ENCODE data around the gene AFF3. TPM values are rescaled to one million over a fixed set of nuclear protein-coding genes. Genes with fewer than 3 reads are reported as not detected.
"Not testable (repeated sequence)": the region's sequence is repeated elsewhere in the genome, so short reads cannot be mapped to it uniquely, and the experiment has no call there.

AFF3 gene
- total and polyA plus RNA-seq, 2 experiments from 2014 or later, result 7.3 to 7.8 TPM

DNA sequence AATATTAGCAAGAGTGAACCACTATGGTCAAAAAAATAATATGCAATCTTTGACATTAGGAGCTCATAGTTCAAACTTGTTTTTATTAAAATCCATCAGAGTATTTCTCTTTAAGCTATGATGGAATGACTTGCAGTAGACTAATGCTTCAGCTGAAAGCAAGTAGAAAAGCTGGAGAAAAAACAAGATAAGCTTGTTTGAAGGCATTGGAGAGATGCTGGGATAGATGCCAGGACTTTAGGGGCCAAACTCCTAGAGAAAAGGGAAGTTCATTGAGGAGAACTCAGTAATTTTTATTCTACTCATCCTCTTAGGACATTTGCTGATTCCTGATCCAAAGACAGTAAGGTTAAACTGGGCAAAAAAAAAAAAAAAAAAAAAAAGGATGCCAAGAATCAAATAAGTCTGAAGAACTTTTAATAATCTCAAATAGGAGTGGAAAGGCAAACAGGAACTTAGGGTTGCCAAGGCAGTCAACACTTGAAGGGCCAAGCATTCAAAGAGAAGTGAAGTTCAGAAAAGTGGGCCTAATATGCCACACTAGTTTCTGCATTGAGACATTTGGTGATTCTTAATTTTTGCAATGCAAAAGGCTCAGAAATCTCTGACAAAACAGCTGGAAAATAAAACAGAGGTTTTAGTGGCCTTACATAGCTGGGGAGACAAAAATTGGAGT is 19.7 kb upstream of the AFF3 start:
- Histone ChIP-seq H3K27ac (no peak overlapping the region), H3K27me3 (no peaks in the 10 kb centered on the region), H3K4me1 (ENCODE audit: insufficient read depth) (no peaks in the 10 kb centered on the region), H3K4me2 (no peak overlapping the region), H3K36me3 (replicated peaks; ENCODE audit: insufficient read depth, low read depth) (no peaks in the 10 kb centered on the region), H2AFZ (no peak overlapping the region), H4K20me1 (ENCODE audit: insufficient read depth, poor library complexity, severe bottlenecking) (no peaks in the 10 kb centered on the region), H3K9me2 (replicated peaks; ENCODE audit: insufficient read depth) (no peaks in the 10 kb centered on the region), H3K9me3 (ENCODE audit: low read depth) (no peaks in the 10 kb centered on the region), H3K79me2 (no peaks in the 10 kb centered on the region), H3K4me3 (no peak overlapping the region)
- DNase-seq (ENCODE audit: low spot score), result no peak
- TF ChIP-seq EZH2phosphoT487 (IDR thresholded peaks at IDR 0.05; ENCODE audit: low read depth, severe bottlenecking, unreplicated experiment) (no peak), EZH2 (IDR thresholded peaks at IDR 0.05; ENCODE audit: borderline replicate concordance) (no peak)
- TF ChIP-seq, protein P1, sequence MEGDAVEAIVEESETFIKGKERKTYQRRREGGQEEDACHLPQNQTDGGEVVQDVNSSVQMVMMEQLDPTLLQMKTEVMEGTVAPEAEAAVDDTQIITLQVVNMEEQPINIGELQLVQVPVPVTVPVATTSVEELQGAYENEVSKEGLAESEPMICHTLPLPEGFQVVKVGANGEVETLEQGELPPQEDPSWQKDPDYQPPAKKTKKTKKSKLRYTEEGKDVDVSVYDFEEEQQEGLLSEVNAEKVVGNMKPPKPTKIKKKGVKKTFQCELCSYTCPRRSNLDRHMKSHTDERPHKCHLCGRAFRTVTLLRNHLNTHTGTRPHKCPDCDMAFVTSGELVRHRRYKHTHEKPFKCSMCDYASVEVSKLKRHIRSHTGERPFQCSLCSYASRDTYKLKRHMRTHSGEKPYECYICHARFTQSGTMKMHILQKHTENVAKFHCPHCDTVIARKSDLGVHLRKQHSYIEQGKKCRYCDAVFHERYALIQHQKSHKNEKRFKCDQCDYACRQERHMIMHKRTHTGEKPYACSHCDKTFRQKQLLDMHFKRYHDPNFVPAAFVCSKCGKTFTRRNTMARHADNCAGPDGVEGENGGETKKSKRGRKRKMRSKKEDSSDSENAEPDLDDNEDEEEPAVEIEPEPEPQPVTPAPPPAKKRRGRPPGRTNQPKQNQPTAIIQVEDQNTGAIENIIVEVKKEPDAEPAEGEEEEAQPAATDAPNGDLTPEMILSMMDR (IDR thresholded peaks at IDR 0.05; ENCODE audit: poor library complexity), result no peak

DNA sequence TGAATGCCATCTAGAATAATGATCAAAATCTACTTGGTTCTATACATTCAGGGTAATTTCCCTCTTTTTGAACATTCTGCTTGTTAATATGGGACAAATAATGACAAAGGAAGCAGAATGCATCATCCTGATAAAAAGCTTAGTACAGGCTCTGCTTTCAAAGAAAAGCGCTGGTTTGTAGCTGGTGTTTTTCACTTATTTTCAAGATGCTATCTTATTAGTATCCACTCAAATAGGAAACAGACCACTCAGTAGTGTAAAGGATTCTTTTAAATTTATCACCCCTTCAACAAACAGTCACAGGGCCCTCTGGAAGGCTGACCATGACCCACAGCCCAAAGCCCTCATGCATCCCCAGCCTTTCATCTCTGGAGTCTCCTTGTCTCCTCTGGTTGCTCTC is 18.0 kb upstream of the AFF3 start:
- Histone ChIP-seq H3K9me2 (replicated peaks; ENCODE audit: insufficient read depth) (no peaks in the 10 kb centered on the region), H3K27me3 (no peaks in the 10 kb centered on the region), H3K36me3 (replicated peaks; ENCODE audit: insufficient read depth, low read depth) (no peaks in the 10 kb centered on the region), H3K4me1 (ENCODE audit: insufficient read depth) (no peaks in the 10 kb centered on the region), H2AFZ (no peak overlapping the region), H4K20me1 (ENCODE audit: insufficient read depth, poor library complexity, severe bottlenecking) (no peaks in the 10 kb centered on the region), H3K9me3 (ENCODE audit: low read depth) (no peaks in the 10 kb centered on the region), H3K4me2 (no peak overlapping the region), H3K27ac (no peak overlapping the region), H3K79me2 (no peaks in the 10 kb centered on the region), H3K4me3 (no peak overlapping the region)
- no peak for DNase-seq (ENCODE audit: low spot score)
- 63% methylated on average over 1 of the region's 1 CpG for WGBS (ENCODE audit: low lambda C conversion rate, missing lambda C conversion rate)
- TF ChIP-seq EZH2phosphoT487 (IDR thresholded peaks at IDR 0.05; ENCODE audit: low read depth, severe bottlenecking, unreplicated experiment), result no peak
- TF ChIP-seq EZH2 (IDR thresholded peaks at IDR 0.05; ENCODE audit: borderline replicate concordance), result no peak
- TF ChIP-seq, protein P1 (IDR thresholded peaks at IDR 0.05; ENCODE audit: poor library complexity), result no peak

DNA sequence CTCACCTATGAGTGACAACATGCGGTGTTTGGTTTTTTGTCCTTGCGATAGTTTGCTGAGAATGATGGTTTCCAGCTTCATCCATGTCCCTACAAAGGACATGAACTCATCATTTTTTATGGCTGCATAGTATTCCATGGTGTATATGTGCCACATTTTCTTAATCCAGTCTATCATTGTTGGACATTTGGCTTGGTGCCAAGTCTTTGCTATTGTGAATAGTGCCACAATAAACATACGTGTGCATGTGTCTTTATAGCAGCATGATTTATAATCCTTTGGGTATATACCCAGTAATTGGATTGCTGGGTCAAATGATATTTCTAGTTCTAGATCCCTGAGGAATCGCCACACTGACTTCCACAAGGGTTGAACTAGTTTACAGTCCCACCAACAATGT is 9.4 kb upstream of the AFF3 start:
- H3K27ac ChIP-seq; DNase-seq (ENCODE audit: low spot score); H3K9me3 ChIP-seq (ENCODE audit: low read depth); H3K27me3 ChIP-seq; H4K20me1 ChIP-seq (ENCODE audit: insufficient read depth, poor library complexity, severe bottlenecking); H3K9me2 ChIP-seq (replicated peaks; ENCODE audit: insufficient read depth); H3K4me2 ChIP-seq; H3K79me2 ChIP-seq; H3K4me1 ChIP-seq (ENCODE audit: insufficient read depth); H2AFZ ChIP-seq; H3K4me3 ChIP-seq; H3K36me3 ChIP-seq (replicated peaks; ENCODE audit: insufficient read depth, low read depth): not testable (repeated sequence)
- 91% methylated on average over 4 of the region's 4 CpGs for WGBS (ENCODE audit: low lambda C conversion rate, missing lambda C conversion rate)

DNA sequence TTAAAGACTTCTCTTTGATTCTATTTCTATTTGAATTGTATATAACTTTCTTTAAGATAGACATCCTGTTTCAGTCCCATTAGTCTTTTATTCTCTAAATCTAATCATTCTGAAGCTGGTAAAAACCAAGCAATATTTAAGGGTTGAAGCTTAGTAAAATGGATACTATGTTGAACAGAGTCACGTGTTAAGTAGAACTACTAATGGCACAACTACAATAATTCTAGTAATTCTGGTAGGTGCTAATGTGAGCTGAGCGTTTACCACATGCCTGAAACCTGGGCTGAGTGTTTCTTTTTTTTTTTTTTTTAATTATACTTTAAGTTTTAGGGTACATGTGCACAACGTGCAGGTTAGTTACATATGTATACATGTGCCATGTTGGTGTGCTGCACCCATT is 8.9 kb upstream of the AFF3 start:
- TF ChIP-seq, protein P1 (IDR thresholded peaks at IDR 0.05; ENCODE audit: poor library complexity), result no peak
- TF ChIP-seq EZH2 (IDR thresholded peaks at IDR 0.05; ENCODE audit: borderline replicate concordance) (no peak), EZH2phosphoT487 (IDR thresholded peaks at IDR 0.05; ENCODE audit: low read depth, severe bottlenecking, unreplicated experiment) (no peak)
- H2AFZ ChIP-seq, result no peak overlapping the region
- no peak for DNase-seq (ENCODE audit: low spot score)
- H3K79me2 ChIP-seq, result no peaks in the 10 kb centered on the region
- H3K4me3 ChIP-seq, result no peak overlapping the region
- 79% methylated on average over 3 of the region's 3 CpGs for whole genome bisulfite sequencing (ENCODE audit: low lambda C conversion rate, missing lambda C conversion rate)
- no peaks in the 10 kb centered on the region for H3K9me3 ChIP-seq (ENCODE audit: low read depth)
- H3K4me2 ChIP-seq, result no peak overlapping the region
- no peak overlapping the region for H3K27ac ChIP-seq
- no peaks in the 10 kb centered on the region for H3K9me2 ChIP-seq (replicated peaks; ENCODE audit: insufficient read depth)
- H3K4me1 ChIP-seq (ENCODE audit: insufficient read depth), result no peaks in the 10 kb centered on the region
- no peaks in the 10 kb centered on the region for H3K36me3 ChIP-seq (replicated peaks; ENCODE audit: insufficient read depth, low read depth)
- no peaks in the 10 kb centered on the region for H3K27me3 ChIP-seq
- H4K20me1 ChIP-seq (ENCODE audit: insufficient read depth, poor library complexity, severe bottlenecking), result no peaks in the 10 kb centered on the region

Data from hepatocyte (in vitro differentiated cells).